ENCODE results near the gene GRAP. TPM values are rescaled to one million over a fixed set of nuclear protein-coding genes. Genes with fewer than 3 reads are reported as not detected.

Gene GRAP
- total and polyA plus RNA-seq, 9 of the 15 experiments (the other 6 are each of a cell fraction or from before 2014, with no cell fraction given), result 0.07 to 0.41 (median 0.19) TPM; not detected in 5

GRCh38 chr17:18996458-18996857 lies 50.3 kb downstream of the GRAP start:
- FAIRE-seq (no peak), DNase-seq (ENCODE audit: extremely low read depth in 1 of 4, low spot score in 3 of 4) (no peak), ATAC-seq (no peak)
- POLR2A ChIA-PET, result interaction anchor here (0.7 to 1.8 kb wide), 3 partner anchors 16 to 1433 kb away, joined by 3 to 5 read pairs (median 3); no protein-coding TSS in a partner anchor
- CTCF ChIA-PET (ENCODE audit: low intra/inter-chr PET ratio), result no interaction called here
- Histone ChIP-seq H2AFZ (ENCODE audit: low read depth, low read length) (no peak overlapping the region), H3K9me1 (ENCODE audit: control insufficient read depth, insufficient read depth, low read length) (peaks cover 3% of the 10 kb centered on the region), H3K9ac (ENCODE audit: insufficient read depth in 1 of 2, low read depth in 2 of 2, low read length in 2 of 2) (no peak overlapping the region), H3K27ac (ENCODE audit: extremely low read depth, low read depth, low read length) (no peak overlapping the region), H3K36me3 (ENCODE audit: control insufficient read depth, insufficient read depth, low read length) (peaks cover 9% of the 10 kb centered on the region; the same call in 2 of the 3 replicates), H4K20me1 (replicated peaks; ENCODE audit: control insufficient read depth, insufficient read depth, low read length) (peaks cover 19% of the 10 kb centered on the region), H3K27me3 (ENCODE audit: control insufficient read depth in 2 of 2, insufficient read depth in 2 of 2, low read length in 2 of 2) (no peaks in the 10 kb centered on the region), H3K4me3 (no peak overlapping the region), H3K4me2 (ENCODE audit: insufficient read depth, low read length) (no peak overlapping the region), H3K79me2 (ENCODE audit: control insufficient read depth, insufficient read depth, low read length) (0 out of 3 replicates have a peak, but pooled peaks cover 3% of the 10 kb centered on the region), H3K4me1 (replicated peaks in 1 of 2; ENCODE audit: control insufficient read depth in 2 of 2, insufficient read depth in 2 of 2, low read length in 2 of 2) (peaks cover 18 to 43% of the 10 kb centered on the region in 2 experiments; a peak in 4 of 5 replicates), H3K9me3 (replicated peaks; ENCODE audit: control insufficient read depth, insufficient read depth, low read depth, low read length) (no peaks in the 10 kb centered on the region)
- in situ Hi-C loops (cut with MboI), result no loop called here
- 91% methylated on average over 2 of the region's 2 CpGs for WGBS (ENCODE audit: insufficient coverage, low coverage, missing lambda C conversion rate)
- TF ChIP-seq TEAD4 (IDR thresholded peaks at IDR 0.05; ENCODE audit: low read length), result no peak
- no peak for TF ChIP-seq TEAD4 (CRISPR knock-in tag; IDR thresholded peaks at IDR 0.05; ENCODE audit: borderline replicate concordance)
- TF ChIP-seq ZBTB26 (CRISPR knock-in tag; IDR thresholded peaks at IDR 0.05), result no peak
- TF ChIP-seq HDGF (IDR thresholded peaks at IDR 0.05), result no peak
- no peak for TF ChIP-seq SRSF9 (IDR thresholded peaks at IDR 0.05; ENCODE audit: borderline replicate concordance, low read depth, low read length)
- no TSS peak for BruUV-seq (replicated peaks)
- intact Hi-C loops (cut with micrococcal nuclease), result no loop called here

GRCh38 chr17:18995220-18995619 lies 51.5 kb downstream of the GRAP start:
- CTCF ChIA-PET (ENCODE audit: low intra/inter-chr PET ratio), result no interaction called here
- in situ Hi-C loops (cut with MboI) (no loop called here), intact Hi-C loops (cut with micrococcal nuclease) (no loop called here)
- Histone ChIP-seq H3K9me1 (ENCODE audit: control insufficient read depth, insufficient read depth, low read length) (peaks cover 3% of the 10 kb centered on the region), H3K9me3 (replicated peaks; ENCODE audit: control insufficient read depth, insufficient read depth, low read depth, low read length) (no peaks in the 10 kb centered on the region), H3K4me3 (no peak overlapping the region), H3K4me1 (replicated peaks in 1 of 2; ENCODE audit: control insufficient read depth in 2 of 2, insufficient read depth in 2 of 2, low read length in 2 of 2) (peaks cover 9 to 33% of the 10 kb centered on the region in 2 experiments; a peak in 4 of 5 replicates), H4K20me1 (replicated peaks; ENCODE audit: control insufficient read depth, insufficient read depth, low read length) (peaks cover 13% of the 10 kb centered on the region; the same call in 1 of the 2 replicates), H3K4me2 (ENCODE audit: insufficient read depth, low read length) (no peak overlapping the region), H3K9ac (ENCODE audit: insufficient read depth in 1 of 2, low read depth in 2 of 2, low read length in 2 of 2) (no peak overlapping the region), H3K36me3 (ENCODE audit: control insufficient read depth, insufficient read depth, low read length) (peaks cover 4% of the 10 kb centered on the region; the same call in 2 of the 3 replicates), H3K79me2 (ENCODE audit: control insufficient read depth, insufficient read depth, low read length) (0 out of 3 replicates have a peak, but pooled peaks cover 3% of the 10 kb centered on the region), H3K27ac (ENCODE audit: extremely low read depth, low read depth, low read length) (no peak overlapping the region), H2AFZ (ENCODE audit: low read depth, low read length) (no peak overlapping the region), H3K27me3 (ENCODE audit: control insufficient read depth in 2 of 2, insufficient read depth in 2 of 2, low read length in 2 of 2) (no peaks in the 10 kb centered on the region)
- DNase-seq (ENCODE audit: extremely low read depth in 1 of 4, low spot score in 3 of 4), result no peak
- POLR2A ChIA-PET, result no interaction called here
- 81% methylated on average over 3 of the region's 3 CpGs for WGBS (ENCODE audit: insufficient coverage, low coverage, missing lambda C conversion rate)
- no peak for FAIRE-seq
- peak; percentile 51 for TF ChIP-seq RBM25 (IDR thresholded peaks at IDR 0.05; ENCODE audit: low read depth, low read length, severe bottlenecking)
- TF ChIP-seq ETS2 (tag; IDR thresholded peaks at IDR 0.05; ENCODE audit: borderline replicate concordance, poor library complexity, severe bottlenecking), result no peak
- TF ChIP-seq TEAD2 (tag; IDR thresholded peaks at IDR 0.05), result no peak
- TF ChIP-seq ATF7 (IDR thresholded peaks at IDR 0.05), result no peak
- TF ChIP-seq PRMT5 (CRISPR knock-in tag; IDR thresholded peaks at IDR 0.05), result no peak
- TF ChIP-seq FOXM1 (IDR thresholded peaks at IDR 0.05; ENCODE audit: low read depth), result no peak
- TF ChIP-seq FOXM1 (CRISPR knock-in tag; IDR thresholded peaks at IDR 0.05; ENCODE audit: low read depth), result no peak
- no peak for TF ChIP-seq HOXB6 (CRISPR knock-in tag; IDR thresholded peaks at IDR 0.05; ENCODE audit: borderline replicate concordance)
- no peak for TF ChIP-seq ELK1 (CRISPR knock-in tag; IDR thresholded peaks at IDR 0.05)
- TF ChIP-seq MTA3 (IDR thresholded peaks at IDR 0.05; ENCODE audit: borderline replicate concordance), result no peak
- 0 out of 2 replicates have a peak, but pooled peaks have one; percentile 26 for TF ChIP-seq TRIM28 (IDR thresholded peaks at IDR 0.05)
- no peak for ATAC-seq
- BruUV-seq (replicated peaks), result no TSS peak

Measured in K562 (cell line).